Measurements from ENCODE around the gene SRRM4. TPM values are rescaled to one million over a fixed set of nuclear protein-coding genes. Genes with fewer than 3 reads are reported as not detected.

The SRRM4 gene
- total and polyA plus RNA-seq, 9 donors, result 0.02 TPM; not detected in 6

GRCh38 chr12:119088685-119089379 lies 107.5 kb downstream of the SRRM4 start:
- H3K4me1 ChIP-seq (ENCODE audit: insufficient read depth), result no peaks in the 10 kb centered on the region
- DNase-seq, result no peak
- WGBS, 3 donors, result 66 to 72% (median 71%) methylated on average over 10 of the region's 10 CpGs
- no peaks in the 10 kb centered on the region for H3K9me3 ChIP-seq
- no peak overlapping the region for H3K27ac ChIP-seq
- H3K27me3 ChIP-seq, result no peaks in the 10 kb centered on the region
- H3K36me3 ChIP-seq, result no peaks in the 10 kb centered on the region
- intact Hi-C loops (cut with DNase I), result no loop called here
- no peak for TF ChIP-seq POLR2A (IDR thresholded peaks at IDR 0.05)
- TF ChIP-seq, protein P1, sequence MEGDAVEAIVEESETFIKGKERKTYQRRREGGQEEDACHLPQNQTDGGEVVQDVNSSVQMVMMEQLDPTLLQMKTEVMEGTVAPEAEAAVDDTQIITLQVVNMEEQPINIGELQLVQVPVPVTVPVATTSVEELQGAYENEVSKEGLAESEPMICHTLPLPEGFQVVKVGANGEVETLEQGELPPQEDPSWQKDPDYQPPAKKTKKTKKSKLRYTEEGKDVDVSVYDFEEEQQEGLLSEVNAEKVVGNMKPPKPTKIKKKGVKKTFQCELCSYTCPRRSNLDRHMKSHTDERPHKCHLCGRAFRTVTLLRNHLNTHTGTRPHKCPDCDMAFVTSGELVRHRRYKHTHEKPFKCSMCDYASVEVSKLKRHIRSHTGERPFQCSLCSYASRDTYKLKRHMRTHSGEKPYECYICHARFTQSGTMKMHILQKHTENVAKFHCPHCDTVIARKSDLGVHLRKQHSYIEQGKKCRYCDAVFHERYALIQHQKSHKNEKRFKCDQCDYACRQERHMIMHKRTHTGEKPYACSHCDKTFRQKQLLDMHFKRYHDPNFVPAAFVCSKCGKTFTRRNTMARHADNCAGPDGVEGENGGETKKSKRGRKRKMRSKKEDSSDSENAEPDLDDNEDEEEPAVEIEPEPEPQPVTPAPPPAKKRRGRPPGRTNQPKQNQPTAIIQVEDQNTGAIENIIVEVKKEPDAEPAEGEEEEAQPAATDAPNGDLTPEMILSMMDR (IDR thresholded peaks at IDR 0.05), result no peak
- TF ChIP-seq EP300 (IDR thresholded peaks at IDR 0.05), result no peak
- no peak overlapping the region for H3K4me3 ChIP-seq

- Histone ChIP-seq H3K4me3 (no peak overlapping the region), H3K27me3 (no peaks in the 10 kb centered on the region), H3K9me3 (no peaks in the 10 kb centered on the region), H3K4me1 (ENCODE audit: insufficient read depth) (no peaks in the 10 kb centered on the region), H3K27ac (no peak overlapping the region), H3K36me3 (no peaks in the 10 kb centered on the region)
- TF ChIP-seq POLR2A (IDR thresholded peaks at IDR 0.05) (no peak), EP300 (IDR thresholded peaks at IDR 0.05) (no peak)
- TF ChIP-seq, protein P1 (IDR thresholded peaks at IDR 0.05), result no peak
- intact Hi-C loops (cut with DNase I), result no loop called here
- DNase-seq, result no peak
- WGBS, 3 donors, result 30 to 55% (median 45%) methylated on average over 1 of the region's 1 CpG
Observed at GRCh38 chr12:119089380-119090013, 108.2 kb downstream of the SRRM4 start.

DNA sequence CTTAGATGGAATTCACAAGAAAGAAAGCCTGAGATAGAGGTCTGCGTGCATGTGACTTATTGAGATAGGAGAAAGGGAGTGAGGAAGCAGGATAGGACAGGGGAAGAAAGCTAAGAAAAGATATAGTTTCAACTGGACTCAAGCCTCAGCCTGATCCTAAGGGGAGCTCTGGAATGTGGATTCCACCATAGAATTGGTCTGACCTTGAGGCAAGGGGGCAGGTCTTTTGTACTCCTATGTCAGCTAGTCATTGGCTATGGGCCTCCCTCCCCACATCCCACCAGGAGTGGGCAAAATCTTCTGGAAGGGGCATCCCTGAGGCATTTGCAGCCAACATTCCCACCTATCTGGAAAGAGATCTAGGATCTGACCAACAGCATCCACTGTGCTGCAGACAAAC lies 108.9 kb downstream of the SRRM4 start:
- TF ChIP-seq, protein P1 (IDR thresholded peaks at IDR 0.05), result no peak
- TF ChIP-seq EP300 (IDR thresholded peaks at IDR 0.05) (no peak), POLR2A (IDR thresholded peaks at IDR 0.05) (no peak)
- Histone ChIP-seq H3K9me3 (no peaks in the 10 kb centered on the region), H3K27me3 (no peaks in the 10 kb centered on the region), H3K4me1 (ENCODE audit: insufficient read depth) (no peaks in the 10 kb centered on the region), H3K4me3 (no peak overlapping the region), H3K27ac (no peak overlapping the region), H3K36me3 (no peaks in the 10 kb centered on the region)
- DNase-seq, result no peak
- intact Hi-C loops (cut with DNase I), result no loop called here
- 27 to 57% (median 54%) methylated on average over 1 of the region's 1 CpG for WGBS, 3 donors

GRCh38 chr12:119090865-119091264 lies 109.5 kb downstream of the SRRM4 start:
- intact Hi-C loops (cut with DNase I), result no loop called here
- no peak for DNase-seq
- Histone ChIP-seq H3K4me1 (ENCODE audit: insufficient read depth) (no peaks in the 10 kb centered on the region), H3K27ac (no peak overlapping the region), H3K36me3 (no peaks in the 10 kb centered on the region), H3K27me3 (no peaks in the 10 kb centered on the region), H3K9me3 (no peaks in the 10 kb centered on the region), H3K4me3 (no peak overlapping the region)
- TF ChIP-seq, protein P1 (IDR thresholded peaks at IDR 0.05), result no peak
- TF ChIP-seq EP300 (IDR thresholded peaks at IDR 0.05), result no peak
- 1 to 6% (median 4%) methylated on average over 3 of the region's 3 CpGs for WGBS, 3 donors
